Measurements from ENCODE around the gene PCDHA1.
"Not testable (repeated sequence)": the region's sequence is repeated elsewhere in the genome, so short reads cannot be mapped to it uniquely, and the experiment has no call there.

PCDHA1 gene

DNA sequence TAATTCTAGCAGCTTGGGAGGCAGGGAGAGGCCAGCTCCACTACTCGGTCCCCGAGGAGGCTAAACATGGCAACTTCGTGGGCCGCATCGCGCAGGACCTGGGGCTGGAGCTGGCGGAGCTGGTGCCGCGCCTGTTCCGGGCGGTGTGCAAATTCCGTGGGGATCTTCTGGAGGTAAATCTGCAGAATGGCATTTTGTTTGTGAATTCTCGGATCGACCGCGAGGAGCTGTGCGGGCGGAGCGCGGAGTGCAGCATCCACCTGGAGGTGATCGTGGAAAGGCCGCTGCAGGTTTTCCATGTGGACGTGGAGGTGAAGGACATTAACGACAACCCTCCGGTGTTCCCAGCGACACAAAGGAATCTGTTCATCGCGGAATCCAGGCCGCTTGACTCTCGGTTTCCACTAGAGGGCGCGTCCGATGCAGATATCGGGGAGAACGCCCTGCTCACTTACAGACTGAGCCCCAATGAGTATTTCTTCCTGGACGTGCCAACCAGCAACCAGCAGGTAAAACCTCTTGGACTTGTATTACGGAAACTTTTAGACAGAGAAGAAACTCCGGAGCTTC lies 48.6 kb downstream of the PCDHA1 start:
- not testable (repeated sequence) for H3K9me3 ChIP-seq (ENCODE audit: control insufficient read depth in 2 of 2, low read length in 2 of 2)

GRCh38 chr5:140835622-140836510 lies 49.9 kb downstream of the PCDHA1 start:
- Histone ChIP-seq H3K36me3 (ENCODE audit: control insufficient read depth in 2 of 2, insufficient read depth in 2 of 2, low read length in 2 of 2) (no peaks in the 10 kb centered on the region), H3K4me1 (ENCODE audit: control insufficient read depth, insufficient read depth, low read length) (no peaks in the 10 kb centered on the region), H3K4me3 (ENCODE audit: low read length in 2 of 2) (no peak overlapping the region), H3K27me3 (ENCODE audit: control insufficient read depth in 1 of 2, insufficient read depth in 2 of 2, low read length in 2 of 2) (peaks cover 11 to 13% of the 10 kb centered on the region in 2 donors), H3K9ac (ENCODE audit: low read length in 2 of 2) (no peak overlapping the region), H3K27ac (ENCODE audit: low read length) (no peak overlapping the region), H3K9me3 (ENCODE audit: control insufficient read depth in 2 of 2, low read length in 2 of 2) (peaks cover 0 to 9% of the 10 kb centered on the region in 2 donors)

More for the DNA sequence above, 48.6 kb downstream of the PCDHA1 start:
- peak overlapping the region in 1 of 2 donors; percentile 44 for H3K4me3 ChIP-seq (ENCODE audit: low read length in 2 of 2)
- H3K36me3 ChIP-seq (ENCODE audit: control insufficient read depth in 2 of 2, insufficient read depth in 2 of 2, low read length in 2 of 2); H3K9ac ChIP-seq (ENCODE audit: low read length in 2 of 2); H3K27ac ChIP-seq (ENCODE audit: low read length); H3K4me1 ChIP-seq (ENCODE audit: control insufficient read depth, insufficient read depth, low read length): not testable (repeated sequence)
- peaks cover 11 to 16% of the 10 kb centered on the region in 2 donors for H3K27me3 ChIP-seq (ENCODE audit: control insufficient read depth in 1 of 2, insufficient read depth in 2 of 2, low read length in 2 of 2)

GRCh38 chr5:140840978-140841962 lies 55.3 kb downstream of the PCDHA1 start, which contains the start of gene PCDHA8:
TSS of gene PCDHA8 (plus strand) at chr5:140841187. CDS start at chr5:140841322, 135 bp downstream.
- Histone ChIP-seq H3K4me3 (ENCODE audit: low read length in 2 of 2) (no peak within 1 kb of the TSS), H3K9ac (ENCODE audit: low read length in 2 of 2) (no peak within 1 kb of the TSS), H3K36me3 (ENCODE audit: control insufficient read depth in 2 of 2, insufficient read depth in 2 of 2, low read length in 2 of 2) (no peaks in the 10 kb centered on the region), H3K27ac (ENCODE audit: low read length) (no peak within 1 kb of the TSS), H3K4me1 (ENCODE audit: control insufficient read depth, insufficient read depth, low read length) (no peaks in the 10 kb centered on the region), H3K9me3 (ENCODE audit: control insufficient read depth in 2 of 2, low read length in 2 of 2) (peaks cover 0 to 16% of the 10 kb centered on the region in 2 donors), H3K27me3 (ENCODE audit: control insufficient read depth in 1 of 2, insufficient read depth in 2 of 2, low read length in 2 of 2) (peaks cover 0 to 2% of the 10 kb centered on the region in 2 donors)

GRCh38 chr5:140842798-140843733 lies 57.1 kb downstream of the PCDHA1 start:
- H3K27ac ChIP-seq (ENCODE audit: low read length), result no peak overlapping the region
- no peak overlapping the region for H3K9ac ChIP-seq (ENCODE audit: low read length in 2 of 2)
- peaks cover 0 to 14% of the 10 kb centered on the region in 2 donors for H3K9me3 ChIP-seq (ENCODE audit: control insufficient read depth in 2 of 2, low read length in 2 of 2)
- H3K27me3 ChIP-seq (ENCODE audit: control insufficient read depth in 1 of 2, insufficient read depth in 2 of 2, low read length in 2 of 2), result peaks cover 0 to 7% of the 10 kb centered on the region in 2 donors
- no peaks in the 10 kb centered on the region for H3K4me1 ChIP-seq (ENCODE audit: control insufficient read depth, insufficient read depth, low read length)
- no peak overlapping the region for H3K4me3 ChIP-seq (ENCODE audit: low read length in 2 of 2)
- no peaks in the 10 kb centered on the region for H3K36me3 ChIP-seq (ENCODE audit: control insufficient read depth in 2 of 2, insufficient read depth in 2 of 2, low read length in 2 of 2)

- peaks cover 0 to 25% of the 10 kb centered on the region in 2 donors for H3K27me3 ChIP-seq (ENCODE audit: control insufficient read depth in 1 of 2, insufficient read depth in 2 of 2, low read length in 2 of 2)
- H3K4me3 ChIP-seq (ENCODE audit: low read length in 2 of 2), result not testable (repeated sequence)
- H3K9me3 ChIP-seq (ENCODE audit: control insufficient read depth in 2 of 2, low read length in 2 of 2), result peaks cover 0 to 11% of the 10 kb centered on the region in 2 donors
Measured at GRCh38 chr5:140848139-140849102, 62.5 kb downstream of the PCDHA1 start, which contains the start of gene PCDHA9. TSS of gene PCDHA9 (plus strand) at chr5:140848382. CDS start at chr5:140848496, 114 bp downstream.

GRCh38 chr5:140849831-140850634 lies 64.1 kb downstream of the PCDHA1 start:
- H3K4me3 ChIP-seq (ENCODE audit: low read length in 2 of 2); H3K9ac ChIP-seq (ENCODE audit: low read length in 2 of 2); H3K36me3 ChIP-seq (ENCODE audit: control insufficient read depth in 2 of 2, insufficient read depth in 2 of 2, low read length in 2 of 2); H3K4me1 ChIP-seq (ENCODE audit: control insufficient read depth, insufficient read depth, low read length); H3K27ac ChIP-seq (ENCODE audit: low read length): not testable (repeated sequence)
- Histone ChIP-seq H3K27me3 (ENCODE audit: control insufficient read depth in 1 of 2, insufficient read depth in 2 of 2, low read length in 2 of 2) (peaks cover 0 to 25% of the 10 kb centered on the region in 2 donors), H3K9me3 (ENCODE audit: control insufficient read depth in 2 of 2, low read length in 2 of 2) (peaks cover 0 to 10% of the 10 kb centered on the region in 2 donors)

More at GRCh38 chr5:140848139-140849102, 62.5 kb downstream of the PCDHA1 start, which contains the start of gene PCDHA9:
- H3K9ac ChIP-seq (ENCODE audit: low read length in 2 of 2); H3K36me3 ChIP-seq (ENCODE audit: control insufficient read depth in 2 of 2, insufficient read depth in 2 of 2, low read length in 2 of 2); H3K4me1 ChIP-seq (ENCODE audit: control insufficient read depth, insufficient read depth, low read length); H3K27ac ChIP-seq (ENCODE audit: low read length): not testable (repeated sequence)

DNA sequence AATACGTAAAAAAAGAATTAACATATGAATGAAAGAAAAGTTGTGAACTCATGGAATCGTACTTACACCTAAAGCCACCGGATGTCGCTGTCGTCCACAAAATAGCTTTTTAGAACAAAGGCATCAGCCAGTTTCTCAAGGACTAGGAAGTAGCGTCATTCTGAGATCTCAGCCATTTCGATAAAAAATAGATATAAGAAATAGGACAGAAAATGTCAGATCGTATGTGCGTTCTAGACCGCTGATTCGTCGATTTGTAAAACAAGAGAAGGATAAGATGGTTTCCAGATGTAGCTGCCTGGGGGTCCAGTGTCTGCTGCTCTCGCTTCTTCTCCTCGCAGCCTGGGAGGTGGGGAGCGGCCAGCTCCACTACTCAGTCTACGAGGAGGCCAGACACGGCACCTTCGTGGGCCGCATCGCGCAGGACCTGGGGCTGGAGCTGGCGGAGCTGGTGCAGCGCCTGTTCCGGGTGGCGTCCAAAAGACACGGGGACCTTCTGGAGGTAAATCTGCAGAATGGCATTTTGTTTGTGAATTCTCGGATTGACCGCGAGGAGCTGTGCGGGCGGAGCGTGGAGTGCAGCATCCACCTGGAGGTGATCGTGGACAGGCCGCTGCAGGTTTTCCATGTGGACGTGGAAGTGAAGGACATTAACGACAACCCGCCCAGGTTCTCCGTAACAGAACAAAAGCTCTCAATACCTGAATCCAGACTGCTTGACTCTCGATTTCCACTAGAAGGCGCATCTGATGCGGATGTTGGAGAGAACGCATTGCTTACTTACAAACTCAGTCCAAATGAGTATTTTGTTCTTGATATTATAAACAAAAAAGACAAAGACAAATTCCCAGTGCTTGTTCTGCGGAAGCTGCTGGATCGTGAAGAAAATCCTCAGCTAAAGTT lies 70.1 kb downstream of the PCDHA1 start, which contains the start of gene PCDHA10:
Gene PCDHA10, plus strand, starts transcription at position 126 of the 903 bp plus-strand sequence. Its CDS starts 152 bp downstream, at position 278.
- Histone ChIP-seq H3K9me3 (ENCODE audit: control insufficient read depth in 2 of 2, low read length in 2 of 2) (peaks cover 2 to 22% of the 10 kb centered on the region in 2 donors), H3K27ac (ENCODE audit: low read length) (no peak within 1 kb of the TSS), H3K27me3 (ENCODE audit: control insufficient read depth in 1 of 2, insufficient read depth in 2 of 2, low read length in 2 of 2) (peaks cover 2 to 15% of the 10 kb centered on the region in 2 donors), H3K4me1 (ENCODE audit: control insufficient read depth, insufficient read depth, low read length) (no peaks in the 10 kb centered on the region), H3K36me3 (ENCODE audit: control insufficient read depth in 2 of 2, insufficient read depth in 2 of 2, low read length in 2 of 2) (no peaks in the 10 kb centered on the region), H3K9ac (ENCODE audit: low read length in 2 of 2) (no peak within 1 kb of the TSS), H3K4me3 (ENCODE audit: low read length in 2 of 2) (no peak within 1 kb of the TSS)
